HG02970 (cell line): ENCODE data around the gene APLP1.
A peak's percentile ranks its signal among the peaks of the same experiment; 100 is the strongest.
"Not testable (repeated sequence)": the region's sequence is repeated elsewhere in the genome, so short reads cannot be mapped to it uniquely, and the experiment has no call there.

Source experiments
- ATAC-seq: cut with Tn5 transposase; IDR thresholded peaks from one replicate; pipeline ENCODE4 v1.9.1; 2021; ENCODE audit warnings: mild to moderate bottlenecking, moderate library complexity, moderate number of reproducible peaks; ENCODE audit not compliant: unreplicated experiment, low FRiP score

Gene APLP1

GRCh38 chr19:35879770-35880317 is 11.5 kb downstream of the APLP1 start:
- ATAC-seq: no peak

- no peak for ATAC-seq
These were observed 13.9 kb downstream of the APLP1 start for GRCh38 chr19:35882114-35882832.

GRCh38 chr19:35883882-35884281 is 15.5 kb downstream of the APLP1 start:
- no peak for ATAC-seq

- no peak for ATAC-seq
These were observed 16.9 kb downstream of the APLP1 start for GRCh38 chr19:35885225-35885738.

GRCh38 chr19:35885904-35886303 is 17.5 kb downstream of the APLP1 start:
- ATAC-seq: no peak

- ATAC-seq: no peak
These were observed 18.8 kb downstream of the APLP1 start for GRCh38 chr19:35887197-35887596.

DNA sequence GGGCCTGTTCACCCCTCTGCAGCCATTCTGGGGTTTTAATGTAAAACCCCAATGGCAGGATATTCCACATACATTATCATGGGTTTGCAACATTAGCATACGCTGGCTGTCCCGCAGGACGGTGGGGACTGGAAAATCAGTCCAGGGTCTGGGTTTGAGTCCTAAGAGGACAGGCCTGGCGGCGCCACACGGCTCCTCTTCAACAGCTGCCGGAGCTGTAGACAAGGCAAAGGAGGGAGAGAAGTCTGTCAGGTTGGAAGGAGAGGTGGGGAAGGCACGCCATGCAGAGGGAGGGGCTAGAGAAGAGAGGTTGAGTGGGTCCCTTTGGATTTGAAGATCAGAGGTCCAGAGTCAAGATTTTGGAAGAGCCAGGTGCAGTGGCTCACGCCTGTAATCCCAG is 20.0 kb downstream of the APLP1 start:
- no peak for ATAC-seq

GRCh38 chr19:35889370-35890112 is 21.2 kb downstream of the APLP1 start:
- ATAC-seq: no peak

- no peak for ATAC-seq
These were observed 21.8 kb downstream of the APLP1 start for GRCh38 chr19:35890113-35890650.

DNA sequence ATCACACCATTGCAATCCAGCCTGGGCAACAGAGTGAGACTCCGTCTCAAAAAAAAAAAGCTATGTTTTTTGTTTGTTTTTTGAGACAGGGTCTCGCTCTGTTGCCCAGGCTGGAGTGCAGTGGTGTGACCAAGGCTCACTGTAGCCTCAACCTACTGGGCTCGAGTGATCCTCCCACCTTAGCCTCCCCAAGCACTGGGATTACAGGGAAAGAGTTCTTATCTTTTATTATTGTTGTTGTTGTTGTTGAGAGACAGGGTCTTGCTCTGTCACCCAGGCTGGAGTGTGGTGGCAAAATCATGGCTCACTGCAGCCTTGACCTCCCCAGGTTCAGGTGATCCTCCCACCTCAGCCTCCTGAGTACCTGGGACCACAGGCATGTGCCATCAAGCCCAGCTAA is 23.4 kb downstream of the APLP1 start:
- not testable (repeated sequence) for ATAC-seq

- no peak for ATAC-seq
These were observed 26.0 kb downstream of the APLP1 start for GRCh38 chr19:35894342-35894741.

- ATAC-seq: no peak
These were observed 27.7 kb downstream of the APLP1 start for GRCh38 chr19:35895911-35896642.

GRCh38 chr19:35896643-35897040 is 28.3 kb downstream of the APLP1 start:
- no peak for ATAC-seq

GRCh38 chr19:35897706-35898451 is 29.5 kb downstream of the APLP1 start:
- ATAC-seq: no peak

DNA sequence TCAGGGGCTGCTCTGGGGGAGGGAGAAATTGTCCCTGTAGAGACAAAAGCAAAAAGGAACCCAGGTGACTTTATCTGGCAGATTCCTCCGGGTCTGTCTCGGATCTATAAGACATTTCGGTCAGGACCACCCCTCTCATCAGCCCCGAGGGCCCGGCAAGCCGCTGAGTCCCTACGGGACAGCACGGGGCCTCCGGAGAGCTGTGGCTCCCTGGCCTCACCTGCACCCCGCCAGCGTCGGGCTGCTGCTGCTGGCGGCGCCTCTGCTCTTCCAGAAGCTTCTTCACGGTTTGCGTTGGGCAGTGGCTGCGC is 30.1 kb downstream of the APLP1 start:
- no peak for ATAC-seq

GRCh38 chr19:35899547-35900214 is 31.3 kb downstream of the APLP1 start:
- peak; percentile 40 for ATAC-seq

DNA sequence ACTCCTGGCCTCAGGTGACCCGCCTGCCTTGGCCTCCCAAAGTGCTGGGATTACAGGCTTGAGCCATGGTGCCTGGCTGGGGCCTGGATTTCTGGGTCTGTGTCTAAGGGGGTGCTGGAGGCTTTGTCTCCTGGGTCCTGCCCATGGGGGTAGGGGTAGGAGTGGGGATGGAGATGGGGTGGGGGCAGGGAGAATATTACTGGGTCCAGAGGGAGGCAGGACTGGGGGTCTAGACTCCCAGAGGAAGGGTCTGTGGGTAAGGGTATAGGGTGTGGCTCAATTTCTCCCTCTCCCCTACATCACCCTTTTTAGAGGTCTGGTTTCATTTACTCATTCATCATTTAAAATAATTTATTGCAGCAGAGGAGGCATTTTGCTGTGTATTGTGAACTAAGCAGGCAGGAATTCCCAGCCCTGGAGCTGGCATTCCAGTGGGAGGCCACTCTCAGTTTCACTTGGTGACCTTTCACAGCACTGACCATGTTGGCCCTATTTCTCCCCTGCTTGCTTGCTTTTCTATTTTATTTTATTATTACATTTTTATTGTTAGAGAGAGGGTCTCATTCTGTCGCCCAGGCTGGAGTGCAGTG is 32.8 kb downstream of the APLP1 start:
- no peak for ATAC-seq

- ATAC-seq: no peak
These were observed 33.7 kb downstream of the APLP1 start, which contains the start of gene HCST for GRCh38 chr19:35901854-35902661. HCST (plus strand) TSS chr19:35902529; CDS start chr19:35902594, 65 bp downstream.
